Vagina (tissue), 2 donors: Measurements from ENCODE around the gene KCTD21. TPM values are rescaled to one million over a fixed set of nuclear protein-coding genes. Genes with fewer than 3 reads are reported as not detected.
"Not testable (repeated sequence)": the region's sequence is repeated elsewhere in the genome, so short reads cannot be mapped to it uniquely, and the experiment has no call there.

Source experiments
- DNase-seq, 2 donors: peaks; one replicate each; pipeline ENCODE4 v3.0.0-alpha.2; 2017; ENCODE audit errors: extremely low spot score in 2 of 2
- H3K27ac ChIP-seq: fragments of 200-600 bp; sonication (generic); one replicate; pipeline ENCODE4 v1.5.1; 2019
- H3K27me3 ChIP-seq: fragments of 200-600 bp; sonication (generic); one replicate; pipeline ENCODE4 v1.5.1; 2019
- H3K36me3 ChIP-seq, 2 donors: fragments of 200-600 bp; sonication (generic); one replicate each; pipeline ENCODE4 v1.5.1; 2017 to 2019
- H3K4me1 ChIP-seq: fragments of 200-600 bp; sonication (generic); one replicate; pipeline ENCODE4 v1.5.1; 2019
- H3K4me3 ChIP-seq, 2 donors: fragments of 200-600 bp; sonication (generic); 1 replicate in 1 of 2; 2 replicates in 1 of 2; pipeline ENCODE4 v1.5.1; 2016 to 2019
- H3K9me3 ChIP-seq: fragments of 200-600 bp; sonication (generic); one replicate; pipeline ENCODE4 v1.5.1; 2019
- POLR2A ChIP-seq, 2 donors: fragments of 450-650 bp; IDR thresholded peaks; one replicate each; pipeline ENCODE4 v1.6.1; 2017; ENCODE audit warnings: antibody characterized with exemption in 2 of 2, mild to moderate bottlenecking in 2 of 2, moderate library complexity in 2 of 2
- POLR2AphosphoS5 ChIP-seq, 2 donors: sonication (generic); formaldehyde crosslinking; IDR thresholded peaks; one replicate each; pipeline ENCODE4 v1.9.0; 2017; ENCODE audit warnings: antibody characterized with exemption in 2 of 2, mild to moderate bottlenecking in 2 of 2, low read depth in 1 of 2; ENCODE audit not compliant: insufficient read depth in 1 of 2
- intact Hi-C: fragments of 100-400 bp; cut with DNase I; formaldehyde crosslinking; loops from one replicate; pipeline ENCODE4 v1.15.1; 2023
- total RNA-seq: library from RNA; depleted of rRNA; stranded (reverse); fragments of >200 nt; gene quantifications from one replicate; pipeline ENCODE4 v1.2.3, GENCODE V29; 2016
- TF ChIP-seq, protein P1 (sequence below), 3 experiments: fragments of 450-650 bp in 2 of 3; fragments of 200-600 bp in 1 of 3; sonication (generic) in 1 of 3; IDR thresholded peaks; one replicate each; pipeline ENCODE4 v1.5.1; 2017 to 2019; ENCODE audit warnings: antibody characterized with exemption in 3 of 3, mild to moderate bottlenecking in 2 of 3, moderate library complexity in 2 of 3

Gene KCTD21, protein sequence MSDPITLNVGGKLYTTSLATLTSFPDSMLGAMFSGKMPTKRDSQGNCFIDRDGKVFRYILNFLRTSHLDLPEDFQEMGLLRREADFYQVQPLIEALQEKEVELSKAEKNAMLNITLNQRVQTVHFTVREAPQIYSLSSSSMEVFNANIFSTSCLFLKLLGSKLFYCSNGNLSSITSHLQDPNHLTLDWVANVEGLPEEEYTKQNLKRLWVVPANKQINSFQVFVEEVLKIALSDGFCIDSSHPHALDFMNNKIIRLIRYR
- 8.6 TPM for total RNA-seq

DNA sequence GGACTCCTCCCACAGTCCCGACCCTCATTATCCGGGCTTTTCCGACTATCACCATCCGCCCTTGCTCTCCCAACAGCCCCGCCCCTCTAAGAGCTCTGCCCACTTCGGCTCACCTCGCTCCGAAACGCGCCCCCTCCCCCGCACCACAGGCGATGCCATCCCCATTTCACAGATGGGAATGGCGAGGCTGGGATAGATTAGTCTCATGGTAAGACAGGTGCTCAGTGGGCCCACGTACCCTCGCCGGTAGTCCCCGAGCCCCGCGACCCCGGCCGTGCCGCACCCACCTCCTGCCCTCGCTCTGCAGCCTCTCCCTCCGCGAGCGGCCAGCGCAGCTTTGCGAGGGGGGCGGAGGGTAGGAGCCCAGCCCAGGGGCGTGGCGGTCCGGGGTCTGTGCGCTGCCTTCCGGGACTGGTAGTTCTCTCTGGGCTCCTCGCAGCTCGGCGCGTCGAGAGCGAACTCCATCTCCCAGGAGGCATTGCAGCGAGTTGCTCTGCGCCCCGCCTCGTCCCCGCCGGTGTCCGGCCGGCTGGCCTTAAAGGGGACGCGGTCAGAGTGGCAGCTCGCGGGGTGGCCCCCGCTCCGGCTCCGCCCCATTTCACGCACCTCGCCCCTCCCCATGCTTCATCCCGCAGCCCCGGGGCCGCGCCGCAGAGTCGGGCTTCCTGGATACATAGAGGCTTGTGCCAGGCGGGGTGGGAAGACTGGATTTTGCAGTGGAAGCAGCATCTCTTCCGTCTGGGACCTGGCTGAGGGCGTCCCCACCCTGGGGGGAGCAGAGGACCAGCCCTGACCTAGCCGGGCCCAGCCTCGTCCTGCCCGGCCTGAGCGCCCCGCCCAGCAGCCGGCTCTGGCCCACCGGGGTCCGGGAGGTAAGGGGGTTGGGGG is at the start of gene KCTD21, which contains the start of gene USP35:
KCTD21 (minus strand) TSS at position 341 of the 888 bp plus-strand sequence. CDS start 14,072 bp downstream, outside the sequence.
USP35 (plus strand) TSS at position 634 of the 888 bp plus-strand sequence. CDS start 7,327 bp downstream, outside the sequence.
- DNase-seq: peak in 1 of 2 donors; percentile 97
- TF ChIP-seq, protein P1, sequence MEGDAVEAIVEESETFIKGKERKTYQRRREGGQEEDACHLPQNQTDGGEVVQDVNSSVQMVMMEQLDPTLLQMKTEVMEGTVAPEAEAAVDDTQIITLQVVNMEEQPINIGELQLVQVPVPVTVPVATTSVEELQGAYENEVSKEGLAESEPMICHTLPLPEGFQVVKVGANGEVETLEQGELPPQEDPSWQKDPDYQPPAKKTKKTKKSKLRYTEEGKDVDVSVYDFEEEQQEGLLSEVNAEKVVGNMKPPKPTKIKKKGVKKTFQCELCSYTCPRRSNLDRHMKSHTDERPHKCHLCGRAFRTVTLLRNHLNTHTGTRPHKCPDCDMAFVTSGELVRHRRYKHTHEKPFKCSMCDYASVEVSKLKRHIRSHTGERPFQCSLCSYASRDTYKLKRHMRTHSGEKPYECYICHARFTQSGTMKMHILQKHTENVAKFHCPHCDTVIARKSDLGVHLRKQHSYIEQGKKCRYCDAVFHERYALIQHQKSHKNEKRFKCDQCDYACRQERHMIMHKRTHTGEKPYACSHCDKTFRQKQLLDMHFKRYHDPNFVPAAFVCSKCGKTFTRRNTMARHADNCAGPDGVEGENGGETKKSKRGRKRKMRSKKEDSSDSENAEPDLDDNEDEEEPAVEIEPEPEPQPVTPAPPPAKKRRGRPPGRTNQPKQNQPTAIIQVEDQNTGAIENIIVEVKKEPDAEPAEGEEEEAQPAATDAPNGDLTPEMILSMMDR (IDR thresholded peaks at IDR 0.05): no peak
- TF ChIP-seq POLR2AphosphoS5 (IDR thresholded peaks at IDR 0.05; ENCODE audit: insufficient read depth in 1 of 2, low read depth in 1 of 2) (peak; percentile 76 to 99), POLR2A (IDR thresholded peaks at IDR 0.05) (peak in 1 of 2 donors; percentile 79)
- no peaks in the 10 kb centered on the region for H3K9me3 ChIP-seq
- H3K36me3 ChIP-seq: no peaks in the 10 kb centered on the region
- intact Hi-C loops: loop anchor here (10.0 kb wide), 1 partner anchor 124 kb away; the partner anchor contains the start of gene THRSP
- no peaks in the 10 kb centered on the region for H3K27me3 ChIP-seq
- peaks cover 65% of the 10 kb centered on the region for H3K4me1 ChIP-seq
- H3K27ac ChIP-seq: peak within 1 kb of the TSS; percentile 89
- H3K4me3 ChIP-seq: peak within 1 kb of the TSS; percentile 70 to 93

DNA sequence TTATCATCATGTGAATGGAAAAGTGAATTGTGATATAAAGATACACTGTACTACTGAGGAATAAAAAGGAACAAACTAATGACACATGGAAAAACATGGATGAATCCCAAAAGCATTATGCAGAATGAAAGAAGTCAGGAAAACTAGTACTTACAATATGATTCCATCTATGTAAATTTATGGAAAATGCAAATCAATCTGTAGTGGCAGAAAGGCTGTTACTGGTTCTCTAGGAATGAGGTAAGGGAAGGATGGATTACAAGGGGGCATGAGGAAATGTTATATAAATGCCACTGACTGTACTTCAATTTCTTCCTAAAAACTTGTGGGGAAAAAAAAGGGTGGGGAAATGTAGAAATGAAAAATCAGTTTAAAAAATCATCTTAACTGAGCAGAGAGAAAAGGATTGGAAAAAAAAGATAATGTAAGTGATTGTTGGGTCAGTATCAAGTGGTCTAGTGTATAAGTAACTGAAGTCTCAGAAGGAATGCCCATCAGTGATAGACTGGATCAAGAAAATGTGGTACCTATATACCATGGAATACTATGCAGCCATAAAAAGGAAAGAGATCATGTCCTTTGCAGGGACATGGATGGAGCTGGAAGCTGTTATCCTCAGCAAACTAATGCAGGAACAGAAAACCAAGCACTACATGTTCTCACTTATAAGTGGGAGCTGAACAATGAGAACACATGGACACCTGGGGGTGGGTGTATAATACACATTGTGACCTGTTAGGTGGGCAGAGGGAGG is 49.0 kb upstream of the KCTD21 start:
- no peak for TF ChIP-seq POLR2AphosphoS5 (IDR thresholded peaks at IDR 0.05; ENCODE audit: insufficient read depth in 1 of 2, low read depth in 1 of 2)
- TF ChIP-seq POLR2A (IDR thresholded peaks at IDR 0.05): no peak
- TF ChIP-seq, protein P1 (IDR thresholded peaks at IDR 0.05): no peak
- intact Hi-C loops: no loop called here
- Histone ChIP-seq H3K9me3 (no peaks in the 10 kb centered on the region), H3K4me3 (no peak overlapping the region), H3K4me1 (peaks cover 8% of the 10 kb centered on the region), H3K36me3 (peaks cover 0 to 5% of the 10 kb centered on the region in 2 donors), H3K27me3 (no peaks in the 10 kb centered on the region), H3K27ac (no peak overlapping the region)
- DNase-seq: no peak

DNA sequence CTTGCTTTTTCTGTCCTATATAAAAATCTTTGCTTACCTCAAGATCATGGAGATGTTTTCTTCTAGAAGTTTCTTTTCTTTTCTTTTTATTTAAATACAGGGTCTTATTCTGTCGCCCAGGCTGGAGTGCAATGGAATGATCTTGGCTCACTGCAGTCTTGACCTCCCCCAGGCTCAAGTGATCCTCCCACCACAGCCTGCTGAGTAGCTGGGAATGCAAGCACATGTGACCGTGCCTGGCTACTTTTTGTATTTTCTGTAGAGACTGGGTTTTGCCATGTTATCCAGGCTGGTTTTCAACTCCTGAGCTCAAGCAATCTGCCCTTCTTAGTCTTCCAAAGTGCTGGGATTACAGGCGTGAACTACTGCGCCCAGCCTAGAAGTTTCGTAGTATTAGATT is 45.6 kb upstream of the KCTD21 start:
- TF ChIP-seq POLR2A (IDR thresholded peaks at IDR 0.05): no peak
- TF ChIP-seq POLR2AphosphoS5 (IDR thresholded peaks at IDR 0.05; ENCODE audit: insufficient read depth in 1 of 2, low read depth in 1 of 2): no peak
- TF ChIP-seq, protein P1 (IDR thresholded peaks at IDR 0.05): no peak
- Histone ChIP-seq H3K27ac (no peak overlapping the region), H3K27me3 (no peaks in the 10 kb centered on the region), H3K36me3 (no peaks in the 10 kb centered on the region), H3K4me1 (peaks cover 35% of the 10 kb centered on the region), H3K9me3 (no peaks in the 10 kb centered on the region), H3K4me3 (no peak overlapping the region)
- intact Hi-C loops: no loop called here
- no peak for DNase-seq

DNA sequence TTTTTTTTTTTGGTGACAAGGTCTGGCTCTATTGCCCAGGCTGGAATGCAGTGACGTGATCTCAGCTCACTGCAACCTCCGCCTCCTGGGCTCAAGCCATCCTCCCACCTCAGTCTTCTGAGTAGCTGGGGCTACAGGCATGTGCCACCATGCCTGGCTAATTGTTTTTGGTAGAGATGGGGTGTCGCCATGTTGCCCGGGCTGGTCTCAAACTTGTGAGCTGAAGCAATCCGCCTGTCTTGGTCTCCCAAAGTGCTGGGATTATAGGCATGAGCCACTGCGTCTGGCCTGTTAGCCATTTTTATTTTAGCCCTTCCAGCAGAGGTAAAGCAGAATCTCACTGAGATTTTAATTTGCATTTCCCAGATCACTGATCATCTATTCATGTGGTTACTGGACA is 44.6 kb upstream of the KCTD21 start:
- peak in 1 of 2 donors; percentile 60 for DNase-seq
- H3K27me3 ChIP-seq, H3K4me3 ChIP-seq, intact Hi-C loops, H3K27ac ChIP-seq, H3K36me3 ChIP-seq, H3K9me3 ChIP-seq: not testable (repeated sequence)
- peaks cover 35% of the 10 kb centered on the region for H3K4me1 ChIP-seq

DNA sequence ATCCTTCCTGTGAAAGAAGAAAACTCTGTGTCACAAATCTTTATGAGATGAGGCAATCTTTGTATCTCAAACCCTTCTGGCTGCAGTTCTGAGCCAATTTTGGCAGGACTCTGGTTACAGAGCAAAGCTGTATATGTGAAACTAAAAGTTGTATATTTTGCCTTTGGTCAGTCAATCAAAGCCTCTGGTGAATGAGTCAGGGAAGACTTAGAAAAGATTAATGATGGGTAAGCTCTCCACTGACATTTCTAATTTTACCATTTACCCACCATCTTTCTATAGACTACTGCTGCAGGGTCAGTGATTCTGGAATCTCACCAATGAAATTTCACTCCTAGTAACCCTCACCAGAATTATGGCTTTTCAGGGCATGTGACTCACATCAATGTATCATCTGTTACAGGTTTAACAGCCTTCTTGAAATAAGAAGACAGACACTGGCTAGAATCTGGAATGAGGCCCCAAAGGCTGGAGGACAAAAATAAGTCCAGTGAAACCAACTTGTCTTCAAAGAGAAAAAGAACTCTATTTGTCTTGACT is 43.6 kb upstream of the KCTD21 start:
- H3K9me3 ChIP-seq: no peaks in the 10 kb centered on the region
- H3K4me3 ChIP-seq: no peak overlapping the region
- TF ChIP-seq, protein P1 (IDR thresholded peaks at IDR 0.05): no peak
- TF ChIP-seq POLR2A (IDR thresholded peaks at IDR 0.05) (no peak), POLR2AphosphoS5 (IDR thresholded peaks at IDR 0.05; ENCODE audit: insufficient read depth in 1 of 2, low read depth in 1 of 2) (peak in 1 of 2 donors; percentile 51)
- H3K27me3 ChIP-seq: no peaks in the 10 kb centered on the region
- no peaks in the 10 kb centered on the region for H3K36me3 ChIP-seq
- peak in 1 of 2 donors; percentile 56 for DNase-seq
- H3K27ac ChIP-seq: peak overlapping the region; percentile 27
- peaks cover 35% of the 10 kb centered on the region for H3K4me1 ChIP-seq
- intact Hi-C loops: no loop called here
